ENCODE results near the gene CISD2.
"Not testable (repeated sequence)": the region's sequence is repeated elsewhere in the genome, so short reads cannot be mapped to it uniquely, and the experiment has no call there.

Gene CISD2, protein sequence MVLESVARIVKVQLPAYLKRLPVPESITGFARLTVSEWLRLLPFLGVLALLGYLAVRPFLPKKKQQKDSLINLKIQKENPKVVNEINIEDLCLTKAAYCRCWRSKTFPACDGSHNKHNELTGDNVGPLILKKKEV

DNA sequence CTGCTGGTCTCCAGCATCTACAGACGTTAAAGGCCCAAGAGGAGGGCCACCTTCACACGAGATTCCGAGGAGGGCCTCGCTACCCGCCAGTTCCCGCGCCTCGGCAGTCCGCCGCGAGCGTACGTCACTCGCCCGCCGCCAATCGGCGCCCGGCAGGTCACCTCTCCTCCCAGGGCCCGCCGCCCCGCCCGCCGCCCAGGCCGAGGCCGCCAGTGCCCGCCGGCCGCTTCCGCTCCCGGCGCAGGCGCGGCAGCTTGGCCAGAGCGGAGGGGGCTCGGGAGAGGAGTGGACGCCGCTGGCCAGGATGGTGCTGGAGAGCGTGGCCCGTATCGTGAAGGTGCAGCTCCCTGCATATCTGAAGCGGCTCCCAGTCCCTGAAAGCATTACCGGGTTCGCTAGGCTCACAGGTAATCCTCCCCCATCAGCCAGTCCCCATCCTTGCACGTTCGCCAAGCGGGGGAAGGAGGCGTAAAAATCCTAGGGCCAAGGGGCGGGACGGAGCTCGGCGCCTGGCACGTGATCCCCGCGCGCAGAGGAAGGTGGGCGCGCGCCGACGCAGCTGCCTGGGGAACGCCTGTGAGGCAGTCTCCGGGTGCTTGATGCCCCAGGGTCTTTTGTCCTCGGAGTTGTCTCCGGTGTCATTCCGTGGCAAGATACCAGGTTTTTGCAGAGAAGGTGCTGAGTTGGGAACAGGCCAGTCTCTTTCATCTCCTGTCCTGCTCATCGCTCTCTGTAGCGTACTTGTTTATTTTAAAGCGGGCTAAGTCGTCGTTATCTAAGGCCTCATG, at the start of gene CISD2:
TSS of gene CISD2 (plus strand) at position 212 of the 788 bp plus-strand sequence. CDS start at position 305, 93 bp downstream.
- in situ Hi-C loops (cut with MboI; ENCODE audit: low sequenced_read_pairs) = no loop called here

DNA sequence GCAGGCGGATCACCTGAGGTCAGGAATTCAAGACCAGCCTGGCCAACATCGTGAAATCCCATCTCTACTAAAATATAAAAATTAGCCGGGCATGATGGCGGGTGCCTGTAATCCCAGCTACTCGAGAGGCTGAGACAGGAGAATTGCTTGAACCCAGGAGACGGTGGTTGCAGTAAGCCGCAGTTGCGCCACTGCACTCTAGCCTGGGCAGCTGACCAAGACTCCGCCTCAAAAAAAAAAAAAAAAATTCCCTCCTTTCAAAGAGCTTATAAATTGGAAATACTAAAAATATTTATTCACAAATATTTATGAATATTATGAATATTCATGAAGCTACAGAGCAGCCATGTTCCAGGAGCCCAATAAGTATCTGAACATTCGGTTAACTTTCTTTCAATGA, 49.7 kb upstream of the CISD2 start:
- in situ Hi-C loops (cut with MboI; ENCODE audit: low sequenced_read_pairs) = not testable (repeated sequence)

DNA sequence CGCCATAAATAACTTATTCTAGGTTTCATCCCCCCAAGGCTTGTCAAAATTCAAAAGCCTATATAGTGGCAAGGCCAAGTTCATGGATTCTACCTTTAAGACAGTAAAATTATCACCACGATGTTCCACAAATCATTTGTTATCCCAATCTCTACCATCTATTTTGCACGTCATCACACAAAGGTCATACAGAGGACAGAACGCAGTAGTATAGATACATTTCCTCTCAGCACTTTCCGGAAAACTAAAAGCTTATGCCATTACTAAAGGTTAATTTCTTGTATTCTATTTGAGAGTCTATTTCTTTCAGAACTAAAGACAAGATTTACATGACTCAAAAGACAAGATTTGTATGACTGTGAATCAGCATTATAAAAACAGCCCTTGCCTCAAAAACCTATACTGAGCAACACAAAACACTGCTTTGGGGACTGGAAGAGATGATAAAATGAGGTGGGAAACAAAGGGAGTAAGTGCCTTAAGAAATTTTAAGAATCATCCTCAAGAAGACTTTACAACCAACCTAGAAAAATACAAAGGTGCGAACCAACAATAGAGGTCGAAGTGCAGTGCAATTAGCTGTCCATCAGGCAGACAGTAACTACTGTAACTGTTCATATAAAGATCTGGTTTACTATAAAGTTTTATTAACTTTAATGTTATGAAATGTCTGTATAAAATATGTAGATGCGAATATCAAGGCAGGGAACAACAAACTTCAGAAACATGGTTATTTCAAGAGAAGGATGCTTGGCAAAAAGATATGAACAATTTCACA, 49.0 kb upstream of the CISD2 start:
- in situ Hi-C loops (cut with MboI; ENCODE audit: low sequenced_read_pairs) = no loop called here

DNA sequence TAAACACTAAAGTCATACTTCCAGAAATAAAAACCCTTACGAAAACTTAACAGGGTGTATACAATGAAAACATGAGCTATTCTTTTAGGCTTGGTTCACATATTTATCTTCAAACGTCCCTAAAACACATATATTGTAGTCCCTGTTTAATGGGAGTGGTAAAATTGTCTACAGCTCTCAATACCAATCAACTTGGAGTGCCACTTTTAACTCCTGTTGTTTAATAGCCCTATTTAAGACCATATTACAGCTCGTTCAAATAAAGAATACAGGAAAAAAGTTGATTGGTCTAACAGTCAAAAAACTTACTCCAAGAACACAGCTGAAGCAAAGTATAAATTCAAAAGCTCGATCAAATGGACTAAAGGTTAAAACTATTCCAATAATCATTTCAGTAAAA, 45.3 kb upstream of the CISD2 start:
- in situ Hi-C loops (cut with MboI; ENCODE audit: low sequenced_read_pairs) = no loop called here

DNA sequence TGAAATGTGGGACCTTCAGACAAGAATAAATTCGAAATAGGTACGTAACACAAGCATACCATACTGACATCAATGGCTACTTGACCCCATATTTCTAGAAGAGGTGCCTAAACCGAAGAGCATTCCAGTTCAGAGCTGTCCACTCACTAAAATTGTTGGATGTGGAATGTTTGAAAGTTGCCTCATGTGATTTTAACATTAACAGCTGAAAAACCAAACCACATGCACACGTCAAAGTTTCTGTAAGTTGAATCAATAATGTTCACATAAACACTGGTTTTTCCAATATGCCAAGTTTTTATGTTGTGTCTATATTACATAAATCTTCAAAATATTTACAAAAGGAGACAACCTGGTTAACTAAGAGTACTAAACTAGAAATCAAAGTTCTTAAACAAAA, 44.9 kb upstream of the CISD2 start:
- in situ Hi-C loops (cut with MboI; ENCODE audit: low sequenced_read_pairs) = no loop called here

DNA sequence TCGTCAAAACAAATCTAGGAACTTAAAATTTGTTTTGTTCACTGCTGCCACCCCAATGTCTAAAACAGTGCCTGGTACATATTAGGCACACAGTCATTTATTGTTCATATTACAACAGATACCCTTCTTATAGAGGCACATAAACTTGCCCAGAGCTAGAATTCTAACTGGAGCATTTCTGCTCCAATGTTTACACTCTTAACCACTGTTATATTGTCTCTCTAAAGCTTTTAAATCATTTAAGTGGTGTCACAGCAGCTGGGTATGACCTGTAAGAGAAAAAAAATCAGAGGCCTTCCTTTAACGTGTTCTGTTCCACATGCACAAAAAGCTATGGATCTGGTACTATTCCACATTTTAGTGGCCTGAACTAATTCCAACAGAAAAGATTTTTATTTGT, 44.4 kb upstream of the CISD2 start:
- in situ Hi-C loops (cut with MboI; ENCODE audit: low sequenced_read_pairs) = no loop called here

DNA sequence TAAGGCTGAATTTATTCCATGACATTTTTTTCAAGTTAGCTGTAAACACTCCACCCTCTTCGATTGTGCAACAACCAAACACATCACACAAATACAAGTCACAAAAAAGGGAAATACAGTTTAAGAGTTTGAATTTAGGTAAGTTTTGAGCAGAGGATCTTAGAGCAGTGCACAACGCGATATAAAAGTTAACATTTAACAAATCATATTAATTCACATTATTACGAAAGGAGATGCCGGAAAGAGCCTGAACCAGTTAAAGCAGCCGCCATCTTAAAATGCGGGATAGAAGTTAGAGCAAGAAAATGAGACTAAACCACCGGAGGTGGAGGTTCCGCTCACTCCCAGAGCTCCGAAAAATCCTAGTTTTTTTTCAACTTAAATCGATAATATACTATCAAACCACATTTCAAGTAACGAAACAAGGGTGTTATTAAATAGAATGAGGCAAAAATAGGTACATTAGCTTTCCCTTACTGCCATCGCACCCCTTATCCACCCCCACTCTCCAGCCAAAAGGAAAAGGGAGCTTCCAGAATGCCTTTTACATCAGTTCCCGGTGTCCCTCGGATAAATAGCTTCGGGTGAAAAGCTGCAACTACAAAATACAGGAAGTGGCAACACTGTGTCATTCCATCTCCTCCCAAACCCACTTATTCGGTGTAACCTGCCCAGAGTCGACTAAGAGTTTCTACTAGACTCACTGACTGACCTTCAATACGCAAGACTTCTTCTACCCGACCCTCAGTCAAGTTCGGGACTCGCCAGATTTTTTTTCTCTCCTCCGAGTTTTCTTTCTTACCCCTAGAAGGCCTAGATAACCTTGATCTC, 43.3 kb upstream of the CISD2 start:
- in situ Hi-C loops (cut with MboI; ENCODE audit: low sequenced_read_pairs) = no loop called here

DNA sequence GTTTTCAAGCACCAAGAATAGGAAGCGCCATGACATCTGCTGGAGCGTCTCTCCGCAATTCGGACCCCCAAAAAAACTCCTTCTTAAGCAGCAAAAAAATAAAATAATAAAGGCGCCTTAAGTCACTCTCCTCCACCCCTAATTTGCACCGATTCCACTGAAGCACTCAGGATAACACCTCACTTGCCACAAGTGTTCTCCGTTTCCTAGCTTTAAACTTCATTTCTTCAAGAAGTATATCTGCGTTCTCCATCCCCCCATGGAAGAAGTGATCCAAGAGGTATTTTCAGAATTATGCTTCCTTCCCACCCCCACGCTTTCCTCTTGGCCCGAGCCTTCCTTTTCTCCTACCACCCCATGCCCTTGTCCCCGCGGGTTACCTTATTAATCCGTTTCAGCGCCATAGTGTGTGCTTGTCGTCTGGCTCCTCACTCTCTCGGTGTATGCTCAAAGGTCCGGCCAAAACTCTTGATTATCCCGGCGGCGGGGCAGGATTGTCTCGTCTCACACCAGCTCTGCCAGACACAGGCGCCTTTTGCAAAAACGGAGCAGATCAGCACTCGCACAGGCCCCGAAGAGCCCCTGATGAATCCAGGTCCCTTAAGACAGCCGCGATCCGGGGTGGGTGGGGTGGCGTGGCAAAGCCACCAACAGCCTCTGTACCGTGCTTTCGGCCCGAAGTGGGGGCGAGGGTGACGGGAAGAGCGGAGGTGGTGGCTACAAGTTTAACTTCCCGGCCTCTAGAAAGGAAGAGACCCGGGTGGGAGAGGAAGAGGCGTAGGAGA, 42.5 kb upstream of the CISD2 start:
- in situ Hi-C loops (cut with MboI; ENCODE audit: low sequenced_read_pairs) = no loop called here

DNA sequence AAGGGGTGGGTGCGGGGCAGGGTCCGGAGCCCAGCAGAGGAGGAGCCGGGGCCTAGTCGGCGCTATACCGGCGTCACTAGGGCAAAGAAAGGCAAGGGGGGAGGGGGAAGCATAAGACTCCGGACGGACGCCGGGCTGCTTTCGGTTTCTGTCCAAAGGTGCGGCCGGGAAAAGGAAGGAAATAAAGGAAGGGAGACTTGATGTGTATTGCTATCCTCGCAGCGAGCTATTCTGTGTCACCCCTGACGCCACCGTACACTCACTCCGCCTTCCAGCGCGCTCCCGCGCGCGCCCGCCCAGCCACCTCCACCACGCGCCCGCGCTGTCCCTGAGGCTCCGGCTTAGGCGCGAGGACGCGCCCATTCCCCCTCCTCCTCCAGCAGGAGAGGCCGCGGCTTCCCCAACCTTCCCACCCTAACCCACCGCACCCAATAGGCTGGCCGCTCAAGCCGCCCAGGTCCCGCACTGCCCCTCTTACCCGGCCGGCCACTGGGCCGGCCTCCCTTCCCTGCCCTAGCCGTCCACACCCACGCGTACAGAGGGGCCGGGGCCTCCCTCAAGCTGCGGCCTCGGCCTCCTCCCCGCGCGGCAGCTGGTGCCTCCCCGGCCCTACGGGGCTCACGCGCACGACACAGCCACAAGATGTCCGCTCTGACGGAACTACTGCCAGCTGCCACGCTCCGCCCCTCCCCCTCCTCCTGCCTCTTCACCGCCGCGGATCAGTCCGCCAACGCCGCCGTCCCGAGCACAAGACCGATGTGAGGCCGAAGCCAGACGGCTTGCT, 41.7 kb upstream of the CISD2 start, which contains the start of gene UBE2D3:
TSS of gene UBE2D3 (minus strand) at position 662 of the 784 bp plus-strand sequence. CDS start 1,043 bp downstream, outside the sequence.
- in situ Hi-C loops (cut with MboI; ENCODE audit: low sequenced_read_pairs) = no loop called here

DNA sequence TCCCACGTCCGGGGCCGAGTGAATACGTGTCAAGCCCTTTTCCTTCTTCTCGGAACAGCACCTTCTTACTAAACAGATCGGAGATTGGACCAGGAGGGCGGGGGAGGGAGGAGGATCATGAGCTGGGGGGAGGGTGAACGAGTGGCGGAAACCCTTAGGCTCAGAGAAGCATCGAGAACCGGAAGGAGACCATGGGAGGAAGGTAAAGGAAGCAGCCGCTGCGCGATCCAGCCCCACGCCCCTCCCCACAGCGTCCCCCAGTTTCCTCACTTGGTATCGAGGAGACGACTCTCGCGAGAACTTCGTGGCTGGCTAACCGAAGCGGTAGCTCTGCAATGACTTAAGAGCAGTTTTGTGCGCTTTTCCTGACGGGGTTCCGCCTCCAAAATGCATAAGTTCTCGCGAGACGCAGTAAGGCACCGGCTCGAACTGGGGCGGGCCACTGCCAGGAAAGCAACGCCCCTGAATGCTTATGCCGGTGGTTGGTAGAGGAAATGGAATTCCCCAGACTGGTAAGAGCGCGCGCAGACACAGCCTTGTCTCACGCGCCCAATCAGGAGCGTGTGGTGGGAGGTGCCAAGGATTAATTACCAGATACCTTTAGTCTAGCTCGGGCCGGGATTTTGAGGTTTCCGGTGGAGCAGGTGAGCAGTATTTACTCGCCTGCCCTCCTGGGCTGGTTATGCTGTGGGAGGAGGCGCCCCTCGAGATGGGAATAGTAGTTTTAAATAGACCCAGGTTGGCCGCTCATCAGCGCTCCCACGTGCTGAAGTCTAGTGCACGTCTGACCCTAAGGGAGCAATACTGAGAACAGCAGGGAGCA, 40.9 kb upstream of the CISD2 start:
- in situ Hi-C loops (cut with MboI; ENCODE audit: low sequenced_read_pairs) = no loop called here

DNA sequence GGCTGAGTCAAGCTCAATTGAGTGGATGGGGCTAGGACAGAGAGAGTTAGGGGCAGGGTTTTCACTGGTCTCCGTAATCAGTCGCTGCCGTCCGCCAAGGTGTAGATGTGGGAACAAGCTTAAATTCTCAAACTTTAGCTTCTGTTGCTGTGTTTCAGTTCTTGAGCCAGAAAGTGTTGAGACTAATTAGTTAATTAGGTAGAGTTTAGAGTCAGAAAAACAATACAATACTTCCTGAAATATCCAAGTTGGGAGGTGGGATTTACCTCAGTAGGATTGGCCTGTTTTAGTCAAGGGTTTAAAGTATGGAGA, 40.3 kb upstream of the CISD2 start:
- in situ Hi-C loops (cut with MboI; ENCODE audit: low sequenced_read_pairs) = no loop called here

DNA sequence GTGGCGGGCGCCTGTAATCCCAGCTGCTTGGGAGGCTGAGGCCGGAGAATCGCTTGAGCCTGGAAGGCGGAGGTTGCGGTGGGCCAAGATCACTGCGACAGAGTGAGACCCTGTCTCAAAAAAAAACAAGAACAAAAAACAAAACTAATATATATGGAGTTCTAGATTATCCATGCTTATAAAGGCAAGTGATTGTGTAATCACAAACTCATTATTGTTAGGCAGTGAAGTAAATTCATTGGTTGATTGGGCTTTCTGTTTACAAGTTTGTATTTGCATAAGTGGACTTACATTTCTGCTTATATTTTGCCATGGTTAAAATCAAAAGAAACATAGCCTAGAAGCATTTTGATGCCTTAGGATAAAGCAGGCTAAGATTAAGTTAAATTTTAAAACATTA, 39.0 kb upstream of the CISD2 start:
- in situ Hi-C loops (cut with MboI; ENCODE audit: low sequenced_read_pairs) = no loop called here

DNA sequence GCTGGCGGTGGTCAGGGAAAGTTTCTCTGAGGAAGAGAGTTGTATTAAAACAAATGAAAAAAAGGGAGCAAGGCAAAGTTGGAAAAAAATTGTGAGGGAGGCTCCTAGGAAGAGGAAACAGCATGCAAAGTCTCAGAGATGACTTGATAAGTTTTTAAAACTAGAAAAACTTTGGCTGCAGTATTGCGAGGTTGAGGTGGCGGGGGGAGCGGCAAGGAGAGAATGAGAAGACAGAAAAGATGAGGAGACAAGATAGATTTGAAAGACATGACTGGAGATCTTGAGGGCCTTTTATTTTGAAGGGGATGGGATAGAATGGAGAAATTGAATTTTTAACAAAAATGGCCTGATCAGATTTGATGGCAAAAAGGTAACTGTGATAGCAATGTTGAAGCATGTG, 36.7 kb upstream of the CISD2 start:
- in situ Hi-C loops (cut with MboI; ENCODE audit: low sequenced_read_pairs) = no loop called here

DNA sequence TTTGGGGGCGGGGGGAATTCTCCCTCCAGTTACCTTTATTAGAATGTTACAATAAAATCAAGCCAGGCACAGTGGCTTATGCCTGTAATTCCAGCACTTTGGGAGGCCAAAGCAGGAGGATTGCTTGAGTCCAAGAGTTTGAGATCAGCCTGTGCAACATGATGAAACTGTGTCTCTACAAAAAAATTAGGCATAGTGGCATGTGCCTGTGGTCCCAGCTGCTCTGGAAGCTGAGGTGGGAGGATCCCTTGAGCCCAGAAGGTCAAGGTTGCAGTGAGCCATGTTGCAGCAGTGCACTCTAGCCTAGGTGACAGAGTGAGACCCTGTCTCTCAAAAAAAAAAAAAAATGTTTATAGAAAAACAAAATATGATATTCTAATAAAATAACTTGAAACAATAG, 36.1 kb upstream of the CISD2 start:
- in situ Hi-C loops (cut with MboI; ENCODE audit: low sequenced_read_pairs) = no loop called here

DNA sequence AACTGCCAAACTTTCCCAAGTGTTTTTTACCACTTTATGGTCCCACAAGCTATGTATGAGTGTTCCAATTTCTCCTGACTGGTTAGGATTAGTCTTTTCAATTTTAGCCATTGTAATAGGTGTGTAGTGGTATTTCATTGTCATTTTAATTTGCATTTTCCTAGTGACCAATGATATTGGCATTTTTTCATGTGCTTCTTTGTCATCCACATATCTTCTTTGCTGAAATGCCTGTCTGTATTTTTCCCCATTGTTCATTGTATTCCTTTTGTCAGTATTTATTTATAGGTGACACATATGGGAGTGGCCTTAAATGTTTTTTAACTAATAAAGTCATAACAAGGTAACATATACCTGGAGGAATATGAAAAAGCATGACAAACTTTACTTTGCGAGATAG, 32.2 kb upstream of the CISD2 start:
- in situ Hi-C loops (cut with MboI; ENCODE audit: low sequenced_read_pairs) = no loop called here

DNA sequence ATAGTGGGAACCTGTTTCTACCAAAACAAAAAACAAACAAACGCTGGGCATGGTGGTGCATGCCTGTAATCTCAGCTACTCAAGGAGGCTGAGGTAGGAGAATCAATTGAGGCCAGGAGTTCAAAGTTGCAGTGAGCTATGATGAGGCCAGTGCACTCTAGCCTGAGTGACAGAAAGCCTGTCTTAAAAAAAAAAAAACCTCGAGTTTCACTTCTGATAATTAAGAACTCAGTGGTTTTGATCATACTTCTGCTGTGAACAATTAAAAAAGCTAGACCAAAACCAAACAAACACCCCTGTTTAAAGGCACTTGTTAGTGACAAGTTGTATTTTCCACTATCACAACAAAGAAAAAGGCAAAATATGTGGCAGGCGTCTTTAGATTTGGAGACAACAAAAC, 26.4 kb upstream of the CISD2 start:
- in situ Hi-C loops (cut with MboI; ENCODE audit: low sequenced_read_pairs) = no loop called here

DNA sequence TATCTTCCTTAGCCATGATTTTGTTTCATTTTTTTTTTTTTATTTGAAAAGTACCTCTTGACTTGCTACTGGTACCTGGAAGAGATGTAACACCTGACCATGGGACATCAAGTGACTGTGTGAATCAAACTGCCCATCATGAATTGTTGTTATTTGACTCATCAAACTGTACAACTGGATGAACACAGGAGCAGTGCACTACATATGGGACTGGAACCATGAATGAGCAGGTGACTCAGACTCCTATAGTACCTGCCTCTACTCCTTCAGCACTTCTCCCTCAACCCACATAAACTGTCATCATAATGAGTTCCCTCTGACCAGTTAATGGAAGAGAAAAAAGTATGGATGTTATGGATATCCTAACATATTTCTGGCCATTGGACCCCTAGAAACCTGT, 25.5 kb upstream of the CISD2 start:
- in situ Hi-C loops (cut with MboI; ENCODE audit: low sequenced_read_pairs) = no loop called here

DNA sequence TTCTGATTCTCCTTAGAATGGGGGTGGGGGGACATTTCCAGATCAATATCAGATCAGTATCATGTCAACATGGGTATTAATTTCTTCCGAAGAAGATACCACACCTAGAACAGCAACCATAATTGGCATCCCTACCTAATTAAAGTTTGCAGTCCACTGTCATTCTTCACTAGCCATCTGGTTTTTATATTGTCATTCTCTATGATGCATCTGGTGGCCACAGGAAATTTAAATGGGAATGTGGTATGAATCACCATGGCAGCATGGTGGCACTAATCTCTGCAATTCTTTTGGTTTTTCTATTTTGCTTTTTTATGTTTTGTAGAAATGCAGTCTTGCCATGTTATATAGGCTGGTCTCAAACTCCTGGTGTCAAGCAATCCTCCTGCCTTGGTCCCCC, 24.9 kb upstream of the CISD2 start:
- in situ Hi-C loops (cut with MboI; ENCODE audit: low sequenced_read_pairs) = no loop called here

DNA sequence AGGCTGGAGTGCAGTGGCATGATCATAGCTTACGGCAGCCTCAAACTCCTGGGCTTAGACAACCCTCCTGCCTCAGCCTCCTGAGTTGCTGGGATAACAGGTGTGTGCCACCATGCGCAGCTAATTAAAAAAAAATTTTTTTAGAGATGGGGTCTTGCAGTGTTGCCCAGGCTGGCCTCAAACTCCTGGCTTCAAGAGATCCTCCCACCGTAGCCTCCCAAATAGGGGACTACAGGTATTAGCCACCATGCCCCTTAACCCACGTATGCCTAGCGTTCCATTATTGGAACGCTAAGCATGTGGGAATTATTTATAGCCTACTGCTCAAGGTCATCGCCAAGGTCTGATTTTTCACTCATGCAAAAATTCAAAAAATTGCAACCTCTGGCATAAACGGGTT, 21.1 kb upstream of the CISD2 start:
- in situ Hi-C loops (cut with MboI; ENCODE audit: low sequenced_read_pairs) = no loop called here

Data from HL-60/S4 treated with phorbol 12-myristate 13-acetate at 8.2 ng/mL for 4 days and 3 days (cell line).